ENCODE results near the gene STAMBP.

DNA sequence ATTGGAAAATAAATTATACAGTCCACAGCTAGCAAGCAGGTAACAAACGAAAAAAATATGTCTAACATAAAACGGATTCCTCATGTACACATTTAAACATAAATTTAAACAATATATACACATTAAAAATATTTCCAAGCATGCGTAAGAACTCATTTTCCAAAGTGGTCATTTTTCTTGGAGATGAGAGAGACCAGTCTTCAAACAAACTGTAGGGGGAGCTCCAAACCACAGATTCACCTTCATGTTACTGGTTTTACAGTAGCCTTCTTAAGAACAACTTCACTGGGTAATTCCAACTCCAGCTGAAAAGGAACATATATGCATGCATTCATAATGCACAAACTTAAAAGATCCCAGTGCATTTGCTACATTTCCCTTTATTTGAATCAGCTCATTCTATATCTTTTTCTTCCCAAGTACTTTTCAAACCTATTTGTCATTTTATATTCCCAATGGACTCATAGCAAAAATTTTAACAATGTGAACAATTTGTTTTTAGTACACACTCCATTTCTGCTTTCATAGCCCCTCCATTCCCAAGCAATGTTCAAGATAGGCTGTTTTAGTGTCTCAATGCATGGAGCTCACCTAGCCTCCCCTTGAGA is 4.7 kb upstream of the STAMBP start:
- TF ChIP-seq POLR2AphosphoS5 (IDR thresholded peaks at IDR 0.05; ENCODE audit: borderline replicate concordance, low read depth, low read length), result no peak
- TF ChIP-seq EZH2 (IDR thresholded peaks at IDR 0.05), result no peak
- no peak for TF ChIP-seq FOXP2 (optimal IDR thresholded peaks at IDR 0.05; ENCODE audit: control extremely low read depth, extremely low read length, insufficient read depth)
